Naive B cell (primary cell): ENCODE results near the gene CMIP. TPM values are rescaled to one million over a fixed set of nuclear protein-coding genes. Genes with fewer than 3 reads are reported as not detected.
"Not testable (repeated sequence)": the region's sequence is repeated elsewhere in the genome, so short reads cannot be mapped to it uniquely, and the experiment has no call there.

ENCODE experiments used
- ATAC-seq, 2 donors: fragments of 150-1000 bp; cut with Tn5 transposase; 2 replicates each; pipeline ENCODE4 v1.10.0; 2021; ENCODE audit warnings: low read depth in 2 of 2, mild to moderate bottlenecking in 2 of 2, moderate library complexity in 2 of 2
- DNase-seq: peaks from one replicate; pipeline ENCODE4 v3.0.0; 2022
- H3K27ac Mint-ChIP-seq, 6 donors: one replicate each; pipeline ENCODE4 v1.8.0; 2020 to 2022; ENCODE audit warnings: mild to moderate bottlenecking in 6 of 6, mixed read lengths in 6 of 6, moderate library complexity in 5 of 6, inconsistent platforms in 2 of 6
- H3K27me3 Mint-ChIP-seq, 3 donors: one replicate each; pipeline ENCODE4 v1.8.0; 2021 to 2022; ENCODE audit warnings: mixed read lengths in 3 of 3, mild to moderate bottlenecking in 1 of 3
- H3K36me3 Mint-ChIP-seq, 2 donors: one replicate each; pipeline ENCODE4 v1.8.0; 2020 to 2022; ENCODE audit warnings: mixed read lengths in 2 of 2, inconsistent platforms in 1 of 2, mild to moderate bottlenecking in 1 of 2
- H3K4me1 Mint-ChIP-seq, 3 donors: one replicate each; pipeline ENCODE4 v1.8.0; 2020 to 2022; ENCODE audit warnings: mixed read lengths in 3 of 3, inconsistent platforms in 1 of 3, mild to moderate bottlenecking in 1 of 3, moderate library complexity in 1 of 3
- H3K4me3 Mint-ChIP-seq, 8 donors: one replicate each; pipeline ENCODE4 v1.8.0; 2020 to 2022; ENCODE audit warnings: mild to moderate bottlenecking in 8 of 8, mixed read lengths in 8 of 8, moderate library complexity in 8 of 8, inconsistent platforms in 2 of 8
- H3K9me3 Mint-ChIP-seq, 7 donors: one replicate each; pipeline ENCODE4 v1.8.0; 2020 to 2022; ENCODE audit warnings: mixed read lengths in 7 of 7, mild to moderate bottlenecking in 5 of 7, inconsistent platforms in 2 of 7, moderate library complexity in 1 of 7
- polyA plus RNA-seq, 6 donors: library from polyadenylated mRNA; unstranded; fragments of 300-500 nt; fragmentation: Illumina TruSeq; gene quantifications; one replicate each; pipeline ENCODE4 v1.2.3, GENCODE V29; 2021; ENCODE audit warnings: low read depth in 6 of 6

The CMIP gene
- 1 to 10 TPM in 3 of 6 donors, under 1 TPM in 3; 0.61 to 2.5 (median 1.3) TPM for polyA plus RNA-seq

DNA sequence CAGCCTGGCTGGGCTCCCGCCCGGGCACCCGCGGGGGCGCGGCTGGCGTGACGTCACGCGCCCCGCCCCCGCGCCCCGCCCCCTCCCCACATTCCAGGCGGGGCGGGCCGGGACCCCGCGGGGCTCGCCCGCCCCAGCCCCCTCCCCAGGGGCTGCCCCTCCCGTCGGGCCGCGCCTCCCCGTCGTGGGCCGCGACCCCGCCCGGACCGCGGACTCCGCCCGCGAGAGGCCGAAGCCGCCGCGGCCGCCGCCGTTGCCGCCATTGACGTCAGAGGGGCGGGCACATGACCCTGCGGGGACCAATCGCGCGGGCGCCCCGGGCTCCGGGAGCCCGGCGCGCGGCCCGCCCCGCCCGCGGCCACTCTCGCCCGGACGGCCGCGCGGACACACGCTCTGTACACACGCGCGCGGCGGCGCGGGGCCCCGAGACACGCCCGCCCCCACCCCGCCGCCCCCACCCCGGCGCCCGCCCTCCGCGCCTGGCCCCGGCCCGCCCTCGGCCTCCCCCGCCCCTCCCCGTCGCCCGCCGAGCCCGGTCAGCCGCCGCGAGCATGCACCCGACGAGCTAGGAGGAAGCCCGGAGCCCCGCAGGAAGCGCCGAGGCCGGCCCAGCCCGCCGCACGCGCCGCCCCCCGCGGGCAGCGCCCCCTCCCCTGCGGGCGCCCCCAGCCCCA is at the start of gene CMIP:
TSS of gene CMIP (plus strand) at position 361 of the 674 bp plus-strand sequence.
- DNase-seq (peak; percentile 89), ATAC-seq (peak; percentile 78 to 79)
- H3K27ac Mint-ChIP-seq: peak within 1 kb of the TSS; percentile 91 to 97 (median 95)
- H3K36me3 Mint-ChIP-seq: no peaks in the 10 kb centered on the region
- no peaks in the 10 kb centered on the region for H3K27me3 Mint-ChIP-seq
- no peaks in the 10 kb centered on the region for H3K9me3 Mint-ChIP-seq
- peaks cover 32 to 47% (median 44%) of the 10 kb centered on the region in 3 donors for H3K4me1 Mint-ChIP-seq
- peak within 1 kb of the TSS; percentile 85 to 94 (median 92) for H3K4me3 Mint-ChIP-seq

DNA sequence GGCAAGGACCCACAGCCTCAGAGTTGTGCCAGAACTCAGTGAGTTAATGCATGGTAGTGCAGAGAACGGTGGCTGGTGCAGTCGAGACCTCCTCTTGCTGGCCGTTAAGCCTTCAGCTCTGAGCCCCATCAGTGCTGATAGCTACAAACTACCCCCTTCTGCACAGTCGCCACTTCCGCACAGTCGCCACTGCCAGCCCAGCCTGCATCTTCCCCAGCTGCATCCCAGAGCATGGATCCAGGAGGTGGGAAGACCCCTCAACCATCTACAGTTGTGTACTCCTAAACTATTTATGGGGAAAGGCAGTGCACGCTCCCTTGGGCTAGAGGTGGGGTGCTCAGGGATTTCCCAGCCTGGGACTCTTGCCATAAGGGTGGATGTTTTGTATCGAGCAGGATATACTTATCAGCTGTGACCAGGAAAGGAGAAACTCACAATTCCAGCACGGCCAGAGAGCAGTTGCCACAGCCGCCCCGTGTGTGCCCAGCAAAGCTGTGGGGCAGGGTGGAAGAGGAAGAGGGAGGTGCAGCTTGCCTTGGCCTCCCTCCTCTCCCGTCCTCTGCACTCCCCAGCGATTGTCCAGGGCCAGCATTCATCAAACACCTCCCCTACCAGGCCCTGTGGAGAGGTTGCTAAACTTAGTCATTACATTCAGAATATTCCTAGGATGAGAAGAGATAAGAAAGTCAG is 49.5 kb upstream of the CMIP start:
- Mint-ChIP-seq H3K4me3 (no peak overlapping the region), H3K4me1 (no peaks in the 10 kb centered on the region), H3K27me3 (no peaks in the 10 kb centered on the region), H3K27ac (no peak overlapping the region), H3K36me3 (no peaks in the 10 kb centered on the region), H3K9me3 (peaks cover 0 to 1% (median 0%) of the 10 kb centered on the region in 7 donors)
- ATAC-seq (no peak), DNase-seq (no peak)

DNA sequence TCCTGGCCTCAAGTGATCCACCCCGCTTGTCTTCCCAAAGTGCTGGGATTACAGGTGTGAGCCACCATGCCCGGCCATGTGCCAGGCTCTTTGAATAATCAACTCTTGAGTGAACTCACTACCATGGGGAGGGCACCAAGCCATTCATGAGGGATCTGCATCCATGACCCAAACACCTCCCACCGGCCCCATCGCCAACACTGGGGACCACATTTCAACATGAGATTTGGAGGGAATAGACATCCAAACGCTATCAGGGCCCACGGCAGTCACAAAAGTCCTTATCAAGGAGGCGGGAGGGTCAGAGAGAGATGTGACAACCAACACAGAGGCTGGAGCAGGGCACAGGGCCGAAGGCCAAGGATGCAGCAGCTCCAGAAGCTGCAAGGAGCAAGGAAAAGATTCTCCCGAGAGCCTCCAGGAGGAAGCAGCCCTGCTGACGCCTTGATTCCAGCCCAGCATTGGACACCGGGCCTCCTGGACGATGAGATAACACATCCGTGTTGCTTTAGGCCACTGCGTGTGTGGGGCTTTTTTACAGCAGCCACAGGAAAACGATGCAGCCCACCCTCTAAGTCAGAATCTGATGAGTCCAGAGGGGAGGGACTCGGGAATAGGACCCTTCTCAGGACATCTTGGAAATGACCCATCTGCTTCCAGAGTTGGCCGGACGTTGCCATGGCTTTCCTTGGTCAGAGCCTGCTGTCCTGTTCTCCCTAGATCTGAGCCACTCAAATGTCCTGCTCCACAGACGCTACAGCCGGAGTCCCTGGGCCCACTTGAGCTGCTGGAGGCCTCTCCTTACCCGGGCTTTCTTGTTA is 47.3 kb upstream of the CMIP start:
- Mint-ChIP-seq H3K9me3 (peaks cover 0 to 3% (median 0%) of the 10 kb centered on the region in 7 donors), H3K36me3 (no peaks in the 10 kb centered on the region), H3K27ac (peak overlapping the region in 1 of 6 donors; percentile 79), H3K4me1 (no peaks in the 10 kb centered on the region), H3K27me3 (no peaks in the 10 kb centered on the region), H3K4me3 (no peak overlapping the region)
- DNase-seq (no peak), ATAC-seq (no peak)

DNA sequence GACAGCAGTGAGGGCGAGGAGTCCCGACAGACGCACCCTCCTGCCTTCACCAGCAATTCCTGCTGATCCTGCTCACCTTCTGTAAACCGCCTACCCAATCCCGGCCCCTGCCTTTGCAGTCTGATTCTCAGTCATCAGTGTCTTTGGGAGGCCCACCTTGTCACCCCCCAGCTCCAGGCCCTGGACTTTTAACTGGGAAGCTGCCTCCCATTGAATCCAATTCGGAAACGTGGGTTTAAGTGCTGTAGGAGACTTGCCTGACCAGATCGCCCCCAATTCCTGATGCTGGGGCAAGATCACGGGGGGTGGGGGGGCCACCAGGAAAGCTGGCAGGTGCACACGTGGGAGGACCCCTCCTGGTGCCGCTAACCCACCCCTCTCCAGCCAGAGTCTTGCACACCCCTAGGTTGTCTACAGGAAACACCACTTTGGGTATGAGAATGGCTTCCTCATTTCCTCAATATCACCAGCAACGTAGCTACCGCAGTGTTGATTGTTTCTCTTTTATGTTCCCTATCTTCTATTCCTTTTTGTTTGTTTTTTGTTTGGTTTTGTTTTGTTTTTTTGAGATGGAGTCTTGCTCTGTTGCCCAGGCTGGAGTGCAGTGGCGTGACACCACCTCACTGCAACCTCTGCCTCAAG is 46.6 kb upstream of the CMIP start:
- H3K9me3 Mint-ChIP-seq: peaks cover 0 to 3% (median 0%) of the 10 kb centered on the region in 7 donors
- no peak for DNase-seq
- no peaks in the 10 kb centered on the region for H3K27me3 Mint-ChIP-seq
- peak in 1 of 2 donors; percentile 46 for ATAC-seq
- H3K27ac Mint-ChIP-seq: peak overlapping the region in 1 of 6 donors; percentile 42
- peak overlapping the region in 1 of 8 donors; percentile 42 for H3K4me3 Mint-ChIP-seq
- no peaks in the 10 kb centered on the region for H3K36me3 Mint-ChIP-seq
- H3K4me1 Mint-ChIP-seq: no peaks in the 10 kb centered on the region

DNA sequence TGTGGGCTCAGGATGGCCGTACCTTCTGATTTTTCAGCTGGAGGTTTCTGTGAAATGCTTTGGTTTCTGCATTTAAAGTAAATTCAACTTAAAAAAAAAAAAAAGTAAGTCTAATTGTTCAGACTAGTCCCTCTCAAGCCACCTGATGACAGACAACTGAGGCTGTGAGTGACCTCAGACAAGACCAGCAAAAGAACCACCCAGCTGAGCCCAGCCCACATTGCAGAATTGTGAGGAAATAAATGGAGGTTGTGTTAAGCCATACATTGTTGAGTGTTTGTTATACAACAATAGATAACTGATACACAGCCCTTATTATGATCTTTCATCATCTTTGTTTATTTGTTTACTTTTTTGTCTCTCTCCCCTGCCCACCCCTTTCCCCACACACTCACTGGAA is 44.7 kb upstream of the CMIP start:
- H3K27me3 Mint-ChIP-seq: no peaks in the 10 kb centered on the region
- ATAC-seq (no peak), DNase-seq (no peak)
- no peak overlapping the region for H3K4me3 Mint-ChIP-seq
- H3K36me3 Mint-ChIP-seq: no peaks in the 10 kb centered on the region
- H3K9me3 Mint-ChIP-seq: peaks cover 0 to 3% (median 0%) of the 10 kb centered on the region in 7 donors
- H3K27ac Mint-ChIP-seq: no peak overlapping the region
- H3K4me1 Mint-ChIP-seq: peaks cover 0 to 5% (median 5%) of the 10 kb centered on the region in 3 donors

DNA sequence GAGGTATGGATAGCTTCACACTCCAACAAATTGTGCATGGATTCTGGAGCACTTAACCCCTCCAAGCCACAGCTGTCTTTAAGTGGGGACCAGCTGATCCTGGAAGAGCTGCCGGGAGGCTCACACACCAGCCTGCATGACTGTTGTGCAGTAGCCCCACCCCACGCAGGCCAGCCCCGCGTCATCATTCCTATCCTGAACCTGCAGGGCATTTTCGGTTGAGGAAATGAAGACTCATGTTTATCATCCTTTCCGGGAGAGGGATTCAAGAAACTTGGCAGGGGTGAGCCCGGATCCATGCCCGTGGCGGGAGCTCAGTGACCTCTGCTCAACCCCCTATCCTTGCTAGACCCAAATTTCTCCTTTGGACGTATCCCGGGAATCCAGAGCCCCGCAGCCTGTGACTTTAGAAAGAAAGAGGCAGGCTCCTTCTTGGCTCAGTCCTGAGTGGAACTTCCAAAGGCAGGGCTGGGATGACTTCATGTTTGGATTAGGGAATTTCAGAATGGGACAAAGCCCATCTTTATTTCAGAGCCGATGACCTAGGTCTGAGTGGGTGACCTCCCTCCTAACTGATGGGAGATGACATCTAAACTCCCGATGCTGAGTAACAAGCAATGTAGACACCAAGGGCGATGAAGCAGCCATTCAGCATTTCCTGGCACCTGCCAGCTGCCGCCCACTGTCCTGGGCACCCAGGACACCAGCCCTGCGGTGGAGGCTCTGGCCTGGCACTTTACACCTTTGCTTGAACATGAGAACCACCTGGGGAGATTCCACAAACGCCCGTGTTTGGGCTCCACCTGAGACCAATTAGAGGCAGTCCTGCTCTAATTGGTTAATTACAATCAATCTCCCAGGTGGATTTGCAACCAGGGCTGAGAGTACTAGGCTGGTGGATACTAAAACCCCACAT is 43.3 kb upstream of the CMIP start:
- H3K9me3 Mint-ChIP-seq: peaks cover 0 to 3% (median 0%) of the 10 kb centered on the region in 7 donors
- H3K27ac Mint-ChIP-seq: no peak overlapping the region
- ATAC-seq (no peak), DNase-seq (no peak)
- no peak overlapping the region for H3K4me3 Mint-ChIP-seq
- peaks cover 0 to 5% (median 5%) of the 10 kb centered on the region in 3 donors for H3K4me1 Mint-ChIP-seq
- no peaks in the 10 kb centered on the region for H3K27me3 Mint-ChIP-seq
- H3K36me3 Mint-ChIP-seq: no peaks in the 10 kb centered on the region

DNA sequence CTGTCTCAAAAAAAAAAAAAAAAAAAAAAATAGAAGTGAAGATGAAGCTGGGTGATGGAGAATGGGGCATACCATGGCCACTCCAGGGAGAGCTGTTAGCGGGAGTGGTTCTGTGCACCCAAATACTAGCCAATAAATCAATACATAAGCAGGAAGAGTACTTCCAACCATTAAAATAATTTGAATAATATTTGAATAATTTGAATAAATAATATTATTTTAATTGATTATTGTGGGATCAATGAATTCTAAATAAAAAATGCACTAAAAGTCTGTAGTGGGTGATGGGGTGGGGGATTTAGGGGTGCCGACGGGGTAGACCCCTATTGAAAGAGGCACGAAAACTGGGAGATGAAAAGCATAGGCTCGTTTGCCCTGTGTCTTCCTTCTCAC is 41.4 kb upstream of the CMIP start:
- peaks cover 0 to 2% (median 0%) of the 10 kb centered on the region in 3 donors for H3K27me3 Mint-ChIP-seq
- H3K9me3 Mint-ChIP-seq: peaks cover 0 to 3% (median 0%) of the 10 kb centered on the region in 7 donors
- peak overlapping the region in 3 of 6 donors; percentile 57 to 75 (median 60) for H3K27ac Mint-ChIP-seq
- H3K36me3 Mint-ChIP-seq: no peaks in the 10 kb centered on the region
- DNase-seq: no peak
- peaks cover 0 to 10% (median 5%) of the 10 kb centered on the region in 3 donors for H3K4me1 Mint-ChIP-seq
- peak overlapping the region in 5 of 8 donors; percentile 12 to 52 (median 26) for H3K4me3 Mint-ChIP-seq
- ATAC-seq: no peak

DNA sequence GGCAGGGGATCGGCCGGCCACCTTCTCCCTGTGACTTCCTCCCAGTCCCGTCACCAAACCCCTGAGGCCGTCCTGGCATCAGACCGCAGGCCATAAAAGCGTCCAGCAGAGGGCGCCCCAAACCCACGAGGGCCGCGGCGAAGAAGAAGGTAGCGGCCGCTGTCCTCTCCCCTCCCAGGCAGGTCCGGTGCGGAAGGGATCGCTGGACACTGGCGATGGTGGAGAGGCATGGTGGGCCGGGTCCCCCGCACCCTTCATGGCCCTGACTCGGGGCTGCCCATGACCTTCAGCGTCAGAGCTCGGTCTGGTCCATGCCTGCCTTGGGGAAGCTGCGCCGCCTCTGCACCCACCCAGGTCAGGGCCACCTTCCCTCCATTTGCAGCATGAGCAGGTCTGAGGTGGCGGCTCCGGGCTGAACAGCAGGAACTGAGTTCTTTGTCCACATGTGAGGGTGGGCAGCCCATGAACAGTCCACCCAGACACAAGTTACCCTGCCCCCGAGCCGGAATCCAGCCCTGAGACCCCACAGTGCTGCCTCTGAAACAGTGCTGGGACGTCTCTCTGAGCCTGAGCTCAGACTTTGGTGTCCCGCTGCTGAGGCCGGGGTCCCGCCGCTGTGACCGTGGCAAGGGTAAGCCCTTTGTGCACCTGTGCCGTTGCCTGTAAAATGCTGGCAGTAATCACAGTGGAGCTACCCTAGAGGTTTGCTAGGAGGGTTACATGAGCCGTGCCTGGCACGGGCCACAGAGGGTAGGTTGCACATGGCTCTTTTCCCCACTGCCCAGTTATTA is 40.8 kb upstream of the CMIP start:
- peak overlapping the region in 3 of 6 donors; percentile 57 to 75 (median 60) for H3K27ac Mint-ChIP-seq
- peak; percentile 94 to 95 for ATAC-seq
- H3K36me3 Mint-ChIP-seq: no peaks in the 10 kb centered on the region
- DNase-seq: peak; percentile 79
- peak overlapping the region in 5 of 8 donors; percentile 12 to 64 (median 47) for H3K4me3 Mint-ChIP-seq
- peaks cover 0 to 3% (median 0%) of the 10 kb centered on the region in 7 donors for H3K9me3 Mint-ChIP-seq
- peaks cover 0 to 8% (median 4%) of the 10 kb centered on the region in 3 donors for H3K27me3 Mint-ChIP-seq
- H3K4me1 Mint-ChIP-seq: peaks cover under 1 to 10% (median 5%) of the 10 kb centered on the region in 3 donors

DNA sequence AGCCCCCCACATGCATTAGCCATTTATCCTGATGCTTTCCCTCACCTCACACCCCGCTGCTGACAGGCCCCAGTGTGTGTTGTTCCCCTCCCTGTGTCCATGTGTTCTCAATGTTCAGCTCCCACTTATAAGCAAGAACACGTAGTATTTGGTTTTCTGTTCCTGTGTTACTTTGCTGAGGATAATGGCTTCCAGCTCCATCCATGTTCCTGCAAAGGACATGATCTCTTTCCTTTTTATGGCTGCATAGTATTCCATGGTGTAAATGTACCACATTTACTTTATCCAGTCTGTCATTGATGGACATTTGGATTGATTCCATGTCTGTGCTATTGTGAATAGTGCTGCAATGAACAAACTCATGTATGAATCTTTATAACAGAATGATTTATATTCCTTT is 39.6 kb upstream of the CMIP start:
- ATAC-seq, H3K4me1 Mint-ChIP-seq, DNase-seq, H3K27ac Mint-ChIP-seq, H3K9me3 Mint-ChIP-seq, H3K36me3 Mint-ChIP-seq: not testable (repeated sequence)
- Mint-ChIP-seq H3K4me3 (peak overlapping the region in 1 of 8 donors; percentile 40), H3K27me3 (peaks cover 0 to 17% (median 10%) of the 10 kb centered on the region in 3 donors)

DNA sequence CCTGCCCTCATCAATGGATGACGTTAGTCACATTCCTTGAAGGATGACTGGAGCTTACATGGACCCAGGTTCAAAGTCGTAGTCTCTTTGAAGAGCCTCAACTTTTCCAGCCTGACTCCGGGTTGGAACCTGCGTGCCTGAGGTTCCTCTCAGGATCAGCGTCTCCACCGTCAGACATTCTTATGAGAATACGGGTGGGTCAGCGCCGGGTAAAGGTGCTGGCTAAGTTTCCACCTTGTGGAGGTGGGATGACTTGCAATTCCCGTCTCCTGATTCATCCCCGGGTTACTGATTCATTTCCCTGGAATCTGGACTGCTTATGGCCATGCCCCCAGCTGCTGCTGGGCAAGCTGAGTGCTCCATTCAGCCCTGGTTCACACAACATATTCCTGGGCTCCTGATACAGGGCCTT is 38.9 kb upstream of the CMIP start:
- Mint-ChIP-seq H3K27ac (no peak overlapping the region), H3K27me3 (peaks cover 0 to 18% (median 10%) of the 10 kb centered on the region in 3 donors), H3K9me3 (no peaks in the 10 kb centered on the region), H3K4me1 (peaks cover 4 to 10% (median 7%) of the 10 kb centered on the region in 3 donors), H3K4me3 (no peak overlapping the region), H3K36me3 (no peaks in the 10 kb centered on the region)
- no peak for ATAC-seq
- no peak for DNase-seq

DNA sequence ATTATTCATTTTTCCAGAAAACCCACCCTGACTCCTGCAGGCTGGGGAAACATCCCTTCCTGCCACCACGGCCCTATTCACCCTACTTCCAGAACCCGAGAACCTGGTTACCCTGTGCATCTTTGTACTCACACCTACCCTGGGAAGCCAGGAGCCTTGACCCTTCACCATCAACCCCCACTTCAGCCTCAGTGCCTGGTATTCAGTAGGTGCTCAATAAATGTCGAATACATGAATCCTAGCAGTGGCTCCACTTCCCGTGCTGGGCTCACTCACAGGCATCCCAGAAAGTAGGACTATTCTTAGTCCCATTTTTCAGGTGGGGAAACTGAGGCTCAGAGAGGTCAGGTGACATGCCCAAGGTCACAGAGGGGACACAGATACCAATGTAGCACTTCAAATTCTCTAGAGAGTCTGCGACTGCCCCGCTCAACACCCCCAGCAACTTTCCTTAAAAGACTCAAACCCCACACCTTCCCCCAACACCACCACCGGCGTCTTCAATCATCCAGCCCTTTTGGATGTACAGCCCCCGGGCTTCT is 36.1 kb upstream of the CMIP start:
- Mint-ChIP-seq H3K27ac (peak overlapping the region in 2 of 6 donors; percentile 9 to 71), H3K4me3 (peak overlapping the region in 1 of 8 donors; percentile 47), H3K36me3 (no peaks in the 10 kb centered on the region), H3K9me3 (no peaks in the 10 kb centered on the region), H3K27me3 (peaks cover 0 to 22% (median 10%) of the 10 kb centered on the region in 3 donors), H3K4me1 (peaks cover 4 to 10% (median 8%) of the 10 kb centered on the region in 3 donors)
- DNase-seq: no peak
- ATAC-seq: no peak
